Activated naive CD4-positive, alpha-beta T cell treated with anti-CD3 and anti-CD28 coated beads, Interleukin-2, amount 10 ng/mL, durations not matched to agents 7 days and 5 days (primary cell): ENCODE results near the gene ZNF497.

ENCODE experiments used
- CTCF ChIA-PET: fragments of 350-600 bp; sonication (Branson Sonifier 250); formaldehyde crosslinking; loops from one replicate; lab custom pipeline; 2021; ENCODE audit warnings: antibody characterized with exemption; lab: Charles Lee
- DNase-seq: peaks from one replicate; pipeline ENCODE4 v3.0.0-alpha.2; 2020
- H3K27ac Mint-ChIP-seq: one replicate; pipeline ENCODE4 v1.8.0; 2021; ENCODE audit warnings: mild to moderate bottlenecking, moderate library complexity, mixed read lengths
- H3K27me3 Mint-ChIP-seq: one replicate; pipeline ENCODE4 v1.8.0; 2021; ENCODE audit warnings: mild to moderate bottlenecking, mixed read lengths
- H3K36me3 Mint-ChIP-seq: one replicate; pipeline ENCODE4 v1.8.0; 2021; ENCODE audit warnings: mixed read lengths
- H3K4me1 Mint-ChIP-seq: one replicate; pipeline ENCODE4 v1.8.0; 2021; ENCODE audit warnings: mixed read lengths
- H3K4me3 Mint-ChIP-seq: one replicate; pipeline ENCODE4 v1.8.0; 2021; ENCODE audit warnings: mild to moderate bottlenecking, moderate library complexity, mixed read lengths
- H3K9me3 Mint-ChIP-seq: one replicate; pipeline ENCODE4 v1.8.0; 2021; ENCODE audit warnings: mixed read lengths

Gene ZNF497

GRCh38 chr19:58398087-58398486 is 35.5 kb upstream of the ZNF497 start:
- CTCF ChIA-PET: no interaction called here
- peaks cover 28% of the 10 kb centered on the region for H3K4me1 Mint-ChIP-seq

GRCh38 chr19:58397533-58398037 is 35.0 kb upstream of the ZNF497 start:
- peaks cover 27% of the 10 kb centered on the region for H3K36me3 Mint-ChIP-seq
- CTCF ChIA-PET: no interaction called here
- peaks cover 53% of the 10 kb centered on the region for H3K27me3 Mint-ChIP-seq
- H3K4me3 Mint-ChIP-seq: no peak overlapping the region
- H3K4me1 Mint-ChIP-seq: peaks cover 29% of the 10 kb centered on the region
- no peak for DNase-seq
- no peak overlapping the region for H3K27ac Mint-ChIP-seq
- H3K9me3 Mint-ChIP-seq: no peaks in the 10 kb centered on the region

More at GRCh38 chr19:58398087-58398486, 35.5 kb upstream of the ZNF497 start:
- no peak overlapping the region for H3K27ac Mint-ChIP-seq
- DNase-seq: no peak
- peaks cover 23% of the 10 kb centered on the region for H3K36me3 Mint-ChIP-seq
- H3K9me3 Mint-ChIP-seq: no peaks in the 10 kb centered on the region
- H3K4me3 Mint-ChIP-seq: no peak overlapping the region
- H3K27me3 Mint-ChIP-seq: peaks cover 53% of the 10 kb centered on the region

- Mint-ChIP-seq H3K9me3 (no peaks in the 10 kb centered on the region), H3K27me3 (peaks cover 53% of the 10 kb centered on the region), H3K27ac (no peak overlapping the region), H3K4me1 (peaks cover 31% of the 10 kb centered on the region), H3K36me3 (peaks cover 28% of the 10 kb centered on the region), H3K4me3 (no peak overlapping the region)
- DNase-seq: no peak
- CTCF ChIA-PET: no interaction called here
Measured at GRCh38 chr19:58396691-58397532, 34.4 kb upstream of the ZNF497 start.

GRCh38 chr19:58395979-58396627 is 33.6 kb upstream of the ZNF497 start:
- Mint-ChIP-seq H3K9me3 (no peaks in the 10 kb centered on the region), H3K4me1 (peaks cover 29% of the 10 kb centered on the region), H3K27me3 (peaks cover 49% of the 10 kb centered on the region), H3K4me3 (no peak overlapping the region), H3K27ac (no peak overlapping the region), H3K36me3 (peaks cover 34% of the 10 kb centered on the region)
- DNase-seq: no peak
- CTCF ChIA-PET: no interaction called here

- CTCF ChIA-PET: no interaction called here
- H3K4me1 Mint-ChIP-seq: peaks cover 28% of the 10 kb centered on the region
- H3K36me3 Mint-ChIP-seq: peaks cover 40% of the 10 kb centered on the region
- no peaks in the 10 kb centered on the region for H3K9me3 Mint-ChIP-seq
- DNase-seq: no peak
- no peak within 1 kb of the TSS for H3K27ac Mint-ChIP-seq
- H3K27me3 Mint-ChIP-seq: peaks cover 44% of the 10 kb centered on the region
- H3K4me3 Mint-ChIP-seq: no peak within 1 kb of the TSS
Measured at GRCh38 chr19:58395220-58395978, 32.8 kb upstream of the ZNF497 start, which contains the start of gene RNF225. RNF225 (plus strand) TSS chr19:58395656; CDS start chr19:58396090, 434 bp downstream.

GRCh38 chr19:58394821-58395219 is 32.3 kb upstream of the ZNF497 start:
- Mint-ChIP-seq H3K36me3 (peaks cover 41% of the 10 kb centered on the region), H3K27me3 (peaks cover 44% of the 10 kb centered on the region), H3K9me3 (no peaks in the 10 kb centered on the region), H3K4me1 (peaks cover 26% of the 10 kb centered on the region), H3K4me3 (no peak overlapping the region), H3K27ac (no peak overlapping the region)
- no peak for DNase-seq
- CTCF ChIA-PET: no interaction called here

- Mint-ChIP-seq H3K36me3 (peaks cover 49% of the 10 kb centered on the region), H3K9me3 (no peaks in the 10 kb centered on the region), H3K4me3 (no peak overlapping the region), H3K4me1 (peaks cover 32% of the 10 kb centered on the region), H3K27me3 (peaks cover 41% of the 10 kb centered on the region), H3K27ac (no peak overlapping the region)
- no peak for DNase-seq
- CTCF ChIA-PET: no interaction called here
Measured at GRCh38 chr19:58393725-58394033, 31.1 kb upstream of the ZNF497 start.

GRCh38 chr19:58392945-58393724 is 30.6 kb upstream of the ZNF497 start:
- no peak overlapping the region for H3K4me3 Mint-ChIP-seq
- no peak for DNase-seq
- no peak overlapping the region for H3K27ac Mint-ChIP-seq
- CTCF ChIA-PET: no interaction called here
- peaks cover 52% of the 10 kb centered on the region for H3K36me3 Mint-ChIP-seq
- H3K9me3 Mint-ChIP-seq: no peaks in the 10 kb centered on the region
- H3K27me3 Mint-ChIP-seq: peaks cover 37% of the 10 kb centered on the region
- H3K4me1 Mint-ChIP-seq: peaks cover 38% of the 10 kb centered on the region

GRCh38 chr19:58388175-58388526 is 25.6 kb upstream of the ZNF497 start:
- Mint-ChIP-seq H3K27me3 (no peaks in the 10 kb centered on the region), H3K4me3 (peak overlapping the region; percentile 93), H3K27ac (peak overlapping the region; percentile 83), H3K4me1 (peaks cover 49% of the 10 kb centered on the region), H3K36me3 (peaks cover 34% of the 10 kb centered on the region), H3K9me3 (no peaks in the 10 kb centered on the region)
- no peak for DNase-seq
- CTCF ChIA-PET: no interaction called here

- CTCF ChIA-PET: interaction anchor here (0.6 kb wide), 1 partner anchor 44 kb away, joined by 3 read pairs; no protein-coding TSS in a partner anchor
- peaks cover 50% of the 10 kb centered on the region for H3K4me1 Mint-ChIP-seq
- no peaks in the 10 kb centered on the region for H3K9me3 Mint-ChIP-seq
- H3K27ac Mint-ChIP-seq: peak overlapping the region; percentile 98
- H3K27me3 Mint-ChIP-seq: no peaks in the 10 kb centered on the region
- DNase-seq: no peak
- H3K36me3 Mint-ChIP-seq: peaks cover 29% of the 10 kb centered on the region
- H3K4me3 Mint-ChIP-seq: peak overlapping the region; percentile 93
Measured at GRCh38 chr19:58387338-58388174, 25.0 kb upstream of the ZNF497 start.

- peak; percentile 97 for DNase-seq
- CTCF ChIA-PET: no interaction called here
- Mint-ChIP-seq H3K4me1 (peaks cover 51% of the 10 kb centered on the region), H3K4me3 (peak within 1 kb of the TSS; percentile 93), H3K9me3 (no peaks in the 10 kb centered on the region), H3K27ac (peak within 1 kb of the TSS; percentile 98), H3K36me3 (peaks cover 27% of the 10 kb centered on the region), H3K27me3 (no peaks in the 10 kb centered on the region)
Measured at GRCh38 chr19:58386576-58387337, 24.2 kb upstream of the ZNF497 start, which contains the start of gene RPS5. RPS5 (plus strand) TSS chr19:58387269; CDS start chr19:58388138, 869 bp downstream.

- CTCF ChIA-PET: no interaction called here
- Mint-ChIP-seq H3K36me3 (peaks cover 21% of the 10 kb centered on the region), H3K4me1 (peaks cover 53% of the 10 kb centered on the region), H3K9me3 (no peaks in the 10 kb centered on the region), H3K4me3 (peak overlapping the region; percentile 93), H3K27me3 (no peaks in the 10 kb centered on the region), H3K27ac (peak overlapping the region; percentile 98)
- DNase-seq: peak; percentile 34
Measured at GRCh38 chr19:58385891-58386575, 23.5 kb upstream of the ZNF497 start.
